IMR-90 (cell line): Measurements from ENCODE around the gene PSMD2. TPM values are rescaled to one million over a fixed set of nuclear protein-coding genes. Genes with fewer than 3 reads are reported as not detected.

Experiments used
- ATAC-seq: fragments of 200-7000 bp; cut with Tn5 transposase; 2 replicates; pipeline ENCODE4 v1.9.1; 2020; ENCODE audit warnings: low read depth, mild to moderate bottlenecking, moderate library complexity
- BruUV-seq: library from RNA; stranded (reverse); fragments of 400-500 nt; replicated peaks from 2 replicates; lab custom pipeline; 2021; lab: Mats Ljungman, UMichigan
- CTCF ChIA-PET: fragments of 300-600 bp; formaldehyde crosslinking; extraction: SDS; loops from one replicate; lab custom pipeline; 2021; ENCODE audit warnings: antibody characterized with exemption; lab: Yijun Ruan, JAX
- POLR2A ChIA-PET: fragments of 300-600 bp; sonication (Branson Sonifier 250); formaldehyde crosslinking; loops from one replicate; lab custom pipeline; 2022; ENCODE audit warnings: antibody characterized with exemption; ENCODE audit not compliant: unreplicated experiment; lab: Charles Lee
- DNase-seq: peaks from one replicate; pipeline ENCODE4 v3.0.0; 2013
- H2AFZ ChIP-seq: replicated peaks from 2 replicates; pipeline ENCODE3; 2013; ENCODE audit warnings: low read length, mild to moderate bottlenecking; ENCODE audit not compliant: poor library complexity
- H2AK5ac ChIP-seq: 2 replicates; pipeline ENCODE4 v1.6.1; 2013; ENCODE audit warnings: low read depth, low read length, inconsistent platforms
- H2AK9ac ChIP-seq: replicated peaks from 2 replicates; pipeline ENCODE3; 2013; ENCODE audit warnings: mild to moderate bottlenecking, low read depth, low read length, moderate library complexity; ENCODE audit not compliant: poor library complexity
- H2BK120ac ChIP-seq: 2 replicates; pipeline ENCODE4 v1.6.1; 2013; ENCODE audit warnings: low read depth, low read length, inconsistent platforms
- H2BK15ac ChIP-seq: 3 replicates; pipeline ENCODE4 v1.6.1; 2013; ENCODE audit warnings: low read depth, low read length, inconsistent platforms
- H2BK20ac ChIP-seq: 2 replicates; pipeline ENCODE4 v1.6.1; 2013; ENCODE audit warnings: low read depth, mild to moderate bottlenecking, inconsistent platforms, low read length, moderate library complexity
- H2BK5ac ChIP-seq: 2 replicates; pipeline ENCODE4 v1.6.1; 2013; ENCODE audit warnings: mild to moderate bottlenecking, low read depth, low read length, inconsistent platforms; ENCODE audit not compliant: poor library complexity, severe bottlenecking
- H3K14ac ChIP-seq: replicated peaks from 2 replicates; pipeline ENCODE4 v1.6.1; 2013; ENCODE audit warnings: low read depth, low read length, inconsistent platforms
- H3K18ac ChIP-seq: 2 replicates; pipeline ENCODE4 v1.6.1; 2013; ENCODE audit warnings: low read depth, low read length, control low read depth
- H3K23ac ChIP-seq: 2 replicates; pipeline ENCODE4 v1.6.1; 2013; ENCODE audit warnings: low read depth, low read length, inconsistent platforms
- H3K27ac ChIP-seq: 2 replicates; pipeline ENCODE4 v1.5.1; 2013; ENCODE audit warnings: mild to moderate bottlenecking, control low read depth, low read length; ENCODE audit not compliant: insufficient read depth
- H3K27me3 ChIP-seq: 2 replicates; pipeline ENCODE4 v1.6.1; 2013; ENCODE audit warnings: low read length; ENCODE audit not compliant: control insufficient read depth, insufficient read depth
- H3K36me3 ChIP-seq: 2 replicates; pipeline ENCODE4 v1.6.1; 2013; ENCODE audit warnings: low read length, mixed read lengths; ENCODE audit not compliant: control insufficient read depth, insufficient read depth
- H3K4ac ChIP-seq: 2 replicates; pipeline ENCODE4 v1.6.1; 2013; ENCODE audit warnings: low read depth, low read length, inconsistent platforms
- H3K4me1 ChIP-seq: 2 replicates; pipeline ENCODE4 v1.6.1; 2013; ENCODE audit warnings: low read length, mixed read lengths; ENCODE audit not compliant: control insufficient read depth, insufficient read depth
- H3K4me2 ChIP-seq: 2 replicates; pipeline ENCODE4 v1.6.1; 2013; ENCODE audit warnings: low read depth, mild to moderate bottlenecking, control low read depth, low read length, moderate library complexity
- H3K4me3 ChIP-seq: 2 replicates; pipeline ENCODE4 v1.5.1; 2013; ENCODE audit warnings: low read depth, mild to moderate bottlenecking, control low read depth, low read length, moderate library complexity; ENCODE audit not compliant: insufficient read depth
- H3K56ac ChIP-seq: 2 replicates; pipeline ENCODE4 v1.6.1; 2013; ENCODE audit warnings: low read length, inconsistent platforms; ENCODE audit not compliant: insufficient read depth; ENCODE audit errors: extremely low read depth
- H3K79me1 ChIP-seq, 2 experiments: 2 replicates each; pipeline ENCODE4 v1.6.1; 2013; ENCODE audit warnings: low read length in 2 of 2, inconsistent platforms in 1 of 2, low read depth in 1 of 2
- H3K9ac ChIP-seq: 2 replicates; pipeline ENCODE4 v1.6.1; 2013; ENCODE audit warnings: low read depth, low read length, control low read depth
- H3K9me1 ChIP-seq: 2 replicates; pipeline ENCODE4 v1.6.1; 2013; ENCODE audit warnings: low read length, inconsistent platforms; ENCODE audit not compliant: insufficient read depth
- H3K9me3 ChIP-seq: 2 replicates; pipeline ENCODE4 v1.6.1; 2013; ENCODE audit warnings: low read length; ENCODE audit not compliant: control insufficient read depth, insufficient read depth
- H4K20me1 ChIP-seq: 2 replicates; pipeline ENCODE4 v1.6.1; 2013; ENCODE audit warnings: low read length, inconsistent platforms; ENCODE audit not compliant: insufficient read depth
- H4K5ac ChIP-seq: 2 replicates; pipeline ENCODE4 v1.6.1; 2013; ENCODE audit warnings: mild to moderate bottlenecking, low read depth, low read length, control low read depth
- H4K8ac ChIP-seq, 2 experiments: 2 replicates each; pipeline ENCODE4 v1.6.1; 2013; ENCODE audit warnings: low read depth in 2 of 2, low read length in 2 of 2, control low read depth in 1 of 2, inconsistent platforms in 1 of 2
- H4K91ac ChIP-seq: 2 replicates; pipeline ENCODE4 v1.6.1; 2013; ENCODE audit warnings: low read depth, low read length, inconsistent platforms; ENCODE audit not compliant: insufficient read depth
- BHLHE40 ChIP-seq: fragments of 150-350 bp; IDR thresholded peaks from 2 replicates; pipeline ENCODE4 v1.6.1; 2016; ENCODE audit warnings: mild to moderate bottlenecking, low read depth, low read length
- CEBPB ChIP-seq: IDR thresholded peaks from 2 replicates; pipeline ENCODE4 v1.6.1; 2012; ENCODE audit warnings: low read depth, low read length, improper control_type of control experiment
- CHD1 ChIP-seq: IDR thresholded peaks from 2 replicates; pipeline ENCODE4 v1.6.1; 2012; ENCODE audit warnings: low read depth, low read length, improper control_type of control experiment
- CTCF ChIP-seq: conservative IDR thresholded peaks from 2 replicates; pipeline ENCODE4 v1.5.1; 2012; ENCODE audit warnings: mild to moderate bottlenecking, low read depth, low read length, improper control_type of control experiment
- ELK1 ChIP-seq: fragments of 150-350 bp; IDR thresholded peaks from 2 replicates; pipeline ENCODE4 v1.6.1; 2016; ENCODE audit warnings: low read depth, mild to moderate bottlenecking, low read length, moderate library complexity, borderline replicate concordance
- FOS ChIP-seq: fragments of 150-350 bp; IDR thresholded peaks from 2 replicates; pipeline ENCODE4 v1.6.1; 2016; ENCODE audit warnings: low read depth, low read length
- MAFK ChIP-seq: IDR thresholded peaks from 2 replicates; pipeline ENCODE4 v1.6.1; 2012; ENCODE audit warnings: low read depth, low read length, improper control_type of control experiment
- MAZ ChIP-seq: IDR thresholded peaks from 2 replicates; pipeline ENCODE4 v1.6.1; 2012; ENCODE audit warnings: low read depth, mild to moderate bottlenecking, low read length, improper control_type of control experiment, moderate library complexity, borderline replicate concordance
- MXI1 ChIP-seq: IDR thresholded peaks from 2 replicates; pipeline ENCODE4 v1.6.1; 2012; ENCODE audit warnings: low read depth, mild to moderate bottlenecking, low read length, moderate library complexity, borderline replicate concordance
- NFE2L2 ChIP-seq: fragments of 150-350 bp; IDR thresholded peaks from 2 replicates; pipeline ENCODE4 v1.6.1; 2016; ENCODE audit warnings: low read depth, mild to moderate bottlenecking, low read length
- POLR2A ChIP-seq: IDR thresholded peaks from 2 replicates; pipeline ENCODE4 v1.6.1; 2012; ENCODE audit warnings: mild to moderate bottlenecking, low read depth, low read length
- RAD21 ChIP-seq: IDR thresholded peaks from 2 replicates; pipeline ENCODE4 v1.6.1; 2012; ENCODE audit warnings: low read length, improper control_type of control experiment
- RCOR1 ChIP-seq: IDR thresholded peaks from 2 replicates; pipeline ENCODE4 v1.6.1; 2012; ENCODE audit warnings: mild to moderate bottlenecking, low read length, improper control_type of control experiment; ENCODE audit not compliant: insufficient replicate concordance
- RFX5 ChIP-seq: IDR thresholded peaks from 2 replicates; pipeline ENCODE4 v1.8.0; 2012; ENCODE audit warnings: low read depth, mild to moderate bottlenecking, low read length, moderate library complexity
- SMC3 ChIP-seq: fragments of 150-350 bp; IDR thresholded peaks from 2 replicates; pipeline ENCODE4 v1.6.1; 2016; ENCODE audit warnings: low read depth, mild to moderate bottlenecking, antibody characterized with exemption, low read length, moderate library complexity
- USF2 ChIP-seq: fragments of 150-350 bp; IDR thresholded peaks from 2 replicates; pipeline ENCODE4 v1.6.1; 2017; ENCODE audit warnings: mild to moderate bottlenecking, antibody characterized with exemption, low read length, low read depth
- WGBS, 2 experiments: methylation state at CpG; one replicate each; pipeline versions ENCODE4 v1.1.5 to v1.1.7; 2013; ENCODE audit warnings: missing lambda C conversion rate in 2 of 2; ENCODE audit not compliant: insufficient read length in 1 of 2; ENCODE audit errors: extremely low coverage in 2 of 2; 5-methylcytosine and 5-hydroxymethylcytosine counted together
- dilution Hi-C: fragments of 300-500 bp; cut with HindIII; formaldehyde crosslinking; loops from one replicate; pipeline ENCODE4 v1.14.3; 2018; ENCODE audit warnings: low sequenced_read_pairs; ENCODE audit not compliant: unreplicated experiment
- in situ Hi-C: fragments of 300-500 bp; cut with MboI; formaldehyde crosslinking; loops from 3 replicates; pipeline ENCODE4 v1.14.3; 2019; ENCODE audit warnings: low sequenced_read_pairs, inconsistent platforms, mixed read lengths
- intact Hi-C: fragments of 100-400 bp; cut with micrococcal nuclease; formaldehyde crosslinking; loops from 2 replicates; pipeline ENCODE4 v1.10.0; 2022
- polyA plus RNA-seq, 3 experiments: library from polyadenylated mRNA; depleted of rRNA; stranded (reverse); fragments of >200 nt; gene quantifications; 2 replicates each; pipeline ENCODE4 v1.2.3, GENCODE V29; 2012; ENCODE audit warnings: low replicate concordance in 1 of 3
- total RNA-seq: library from RNA; depleted of rRNA; stranded (reverse); fragments of >200 nt; gene quantifications from 2 replicates; pipeline ENCODE4 v1.2.3, GENCODE V29; 2012

The PSMD2 gene
- total and polyA plus RNA-seq, 2 of the 4 experiments (the other 2 are of a cell fraction): 514 to 872 TPM

DNA sequence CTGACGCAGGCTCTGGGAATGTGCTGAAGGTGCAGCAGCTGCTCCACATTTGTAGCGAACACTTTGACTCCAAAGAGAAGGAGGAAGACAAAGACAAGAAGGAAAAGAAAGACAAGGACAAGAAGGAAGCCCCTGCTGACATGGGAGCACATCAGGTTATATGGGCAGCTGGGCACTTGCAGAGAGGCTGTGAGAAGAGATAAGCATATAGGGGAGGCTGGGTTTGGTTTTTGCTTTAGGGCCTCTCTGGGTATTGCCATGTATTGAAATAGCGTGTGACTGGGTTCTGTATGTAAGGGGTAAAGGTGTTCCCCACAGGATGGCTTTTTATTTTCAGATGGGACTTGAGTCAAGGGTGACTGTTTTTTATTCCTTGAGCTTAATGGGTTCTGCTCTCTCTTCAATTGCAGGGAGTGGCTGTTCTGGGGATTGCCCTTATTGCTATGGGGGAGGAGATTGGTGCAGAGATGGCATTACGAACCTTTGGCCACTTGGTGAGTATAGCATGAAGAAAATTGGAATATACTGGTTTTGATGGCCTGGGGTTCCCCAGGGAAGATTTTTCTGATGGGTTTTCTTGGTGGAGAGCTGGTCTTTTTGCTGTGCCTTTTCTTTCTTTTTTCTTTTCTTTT lies 7.4 kb downstream of the PSMD2 start:
- no peak overlapping the region for H2BK5ac ChIP-seq
- H3K9ac ChIP-seq: no peak overlapping the region
- H3K14ac ChIP-seq: no peak overlapping the region
- H3K4me2 ChIP-seq: no peak overlapping the region
- no peak overlapping the region for H4K5ac ChIP-seq
- H3K79me1 ChIP-seq: peaks cover 38 to 41% of the 10 kb centered on the region in 2 experiments
- H3K9me3 ChIP-seq: no peaks in the 10 kb centered on the region
- peaks cover 73% of the 10 kb centered on the region for H3K36me3 ChIP-seq
- H3K4me3 ChIP-seq: no peak overlapping the region
- H2BK20ac ChIP-seq: no peak overlapping the region
- no peak overlapping the region for H3K56ac ChIP-seq
- no CpG with 5 or more reads among the region's 4 CpGs for WGBS, 2 experiments
- no peaks in the 10 kb centered on the region for H3K27me3 ChIP-seq
- no peak overlapping the region for H2BK120ac ChIP-seq
- no peak overlapping the region for H2BK15ac ChIP-seq
- no peak overlapping the region for H4K8ac ChIP-seq
- ATAC-seq (no peak), DNase-seq (no peak)
- no peaks in the 10 kb centered on the region; the same call in 1 of the 2 replicates for H3K9me1 ChIP-seq
- TF ChIP-seq NFE2L2 (no peak), CEBPB (no peak), RFX5 (no peak), FOS (no peak), BHLHE40 (no peak), USF2 (no peak), CTCF (no peak), MXI1 (no peak), MAFK (no peak), MAZ (no peak), RAD21 (no peak), ELK1 (no peak), RCOR1 (no peak), CHD1 (no peak), POLR2A (no peak), SMC3 (no peak)
- in situ Hi-C loops (no loop called here), intact Hi-C loops (no loop called here), dilution Hi-C loops (no loop called here)
- H4K91ac ChIP-seq: no peak overlapping the region
- H3K4me1 ChIP-seq: no peaks in the 10 kb centered on the region
- no peak overlapping the region for H3K18ac ChIP-seq
- H4K20me1 ChIP-seq: peaks cover 39% of the 10 kb centered on the region
- no peak overlapping the region for H2AK9ac ChIP-seq
- H3K4ac ChIP-seq: no peak overlapping the region
- CTCF ChIA-PET: no interaction called here
- POLR2A ChIA-PET: no interaction called here
- no TSS peak for BruUV-seq
- H3K27ac ChIP-seq: no peak overlapping the region
- no peak overlapping the region for H3K23ac ChIP-seq
- no peak overlapping the region for H2AK5ac ChIP-seq
- H2AFZ ChIP-seq: no peak overlapping the region
